GM21367 (cell line): ENCODE results near the gene LTBP1.

ENCODE experiments used
- ATAC-seq: cut with Tn5 transposase; IDR thresholded peaks from one replicate; pipeline ENCODE4 v1.9.1; 2021; ENCODE audit not compliant: unreplicated experiment

LTBP1 gene

GRCh38 chr2:33404321-33404720 is 457.6 kb downstream of the LTBP1 start:
- ATAC-seq = no peak

GRCh38 chr2:33406622-33407021 is 459.9 kb downstream of the LTBP1 start:
- ATAC-seq = no peak

GRCh38 chr2:33408109-33408508 is 461.4 kb downstream of the LTBP1 start:
- ATAC-seq = no peak

- no peak for ATAC-seq
Observed at GRCh38 chr2:33409417-33409955, 462.7 kb downstream of the LTBP1 start.

DNA sequence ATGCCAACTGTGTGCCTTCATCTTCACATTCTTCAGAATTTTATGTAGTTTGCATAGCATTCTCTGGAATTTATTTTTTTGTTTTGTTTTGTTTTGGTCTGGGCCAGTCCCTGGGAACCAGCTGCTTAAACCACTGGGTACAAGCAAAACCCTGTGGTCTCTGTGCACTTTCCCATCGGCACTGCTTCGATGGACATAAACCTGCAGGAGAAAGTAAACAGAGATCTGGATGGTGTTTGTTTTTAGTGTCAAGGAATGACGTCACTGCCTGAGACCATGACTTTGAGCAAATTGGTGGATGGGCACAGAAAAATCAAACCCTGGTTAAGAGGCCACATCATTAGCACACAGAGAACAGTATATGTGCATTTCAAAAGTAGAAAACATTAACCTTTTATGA is 465.0 kb downstream of the LTBP1 start:
- no peak for ATAC-seq

- no peak for ATAC-seq
Observed at GRCh38 chr2:33412920-33413319, 466.2 kb downstream of the LTBP1 start.

- no peak for ATAC-seq
Observed at GRCh38 chr2:33419581-33420200, 472.9 kb downstream of the LTBP1 start.

- no peak for ATAC-seq
Observed at GRCh38 chr2:33420726-33421125, 474.0 kb downstream of the LTBP1 start.

- ATAC-seq = no peak
Observed at GRCh38 chr2:33421820-33422219, 475.1 kb downstream of the LTBP1 start.

DNA sequence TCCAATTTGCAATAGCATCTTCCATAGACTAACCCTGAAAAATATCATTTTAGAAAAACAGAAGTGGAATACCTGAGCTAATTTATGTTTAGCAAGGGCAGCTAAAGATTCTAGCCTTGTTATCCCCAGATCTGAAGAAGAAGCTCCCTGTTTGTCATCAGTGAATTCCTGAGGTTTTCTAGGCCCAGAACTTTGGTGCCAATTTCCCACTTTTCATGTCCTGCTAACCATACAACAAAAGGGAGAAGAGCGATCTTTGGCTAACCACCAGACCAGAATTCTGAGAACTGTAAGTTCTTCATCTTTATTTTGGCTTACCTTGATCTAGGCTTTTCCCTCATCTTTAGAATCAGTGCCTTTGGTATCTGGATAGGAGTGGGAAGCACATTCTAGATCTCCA is 478.4 kb downstream of the LTBP1 start:
- no peak for ATAC-seq

- ATAC-seq = no peak
Observed at GRCh38 chr2:33425586-33426031, 478.9 kb downstream of the LTBP1 start.

DNA sequence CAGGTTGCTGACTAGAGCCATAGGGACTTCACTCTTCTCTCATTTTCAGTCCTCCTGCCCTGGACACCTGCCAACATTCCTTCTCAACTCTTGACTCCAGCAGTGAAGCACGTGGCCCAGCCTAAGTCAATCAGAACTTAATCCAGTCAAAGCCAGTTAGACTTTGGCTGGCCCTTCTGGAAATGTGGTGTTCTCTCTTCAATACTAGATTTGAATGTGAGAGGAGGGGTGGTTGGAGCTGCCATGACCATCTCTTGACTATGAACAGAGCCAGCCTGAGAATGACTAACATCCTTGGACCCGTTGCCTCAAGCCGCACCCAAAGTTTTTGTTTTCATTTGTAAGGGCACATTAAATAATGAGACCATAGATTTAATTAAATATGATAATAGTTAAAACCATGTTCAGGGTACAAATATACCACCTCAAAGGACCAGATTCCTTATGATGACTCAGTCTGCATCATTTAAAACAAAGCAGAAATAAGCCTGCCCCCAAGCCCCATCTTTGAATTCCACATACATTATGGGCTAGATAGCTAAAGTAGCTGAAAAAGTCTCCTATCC is 480.0 kb downstream of the LTBP1 start:
- no peak for ATAC-seq

DNA sequence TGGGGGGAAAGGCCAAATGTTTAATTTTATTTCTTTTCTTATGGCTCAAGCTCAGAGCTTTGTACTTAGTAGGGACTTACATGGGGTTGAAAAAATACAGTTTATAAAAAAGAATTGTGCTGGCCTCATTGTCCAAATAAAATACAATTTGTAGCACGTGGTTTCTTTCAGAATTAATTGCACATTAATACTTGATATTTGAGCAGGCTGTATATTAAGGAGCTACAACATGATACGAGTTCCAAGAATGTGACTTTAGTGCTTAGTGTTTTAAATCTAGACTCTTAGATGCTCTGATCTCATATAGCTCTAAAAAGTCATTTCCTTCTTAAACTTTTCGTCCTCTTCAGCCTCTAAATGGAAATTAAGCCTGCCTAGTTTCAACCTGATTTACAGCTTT is 483.3 kb downstream of the LTBP1 start:
- ATAC-seq = no peak

DNA sequence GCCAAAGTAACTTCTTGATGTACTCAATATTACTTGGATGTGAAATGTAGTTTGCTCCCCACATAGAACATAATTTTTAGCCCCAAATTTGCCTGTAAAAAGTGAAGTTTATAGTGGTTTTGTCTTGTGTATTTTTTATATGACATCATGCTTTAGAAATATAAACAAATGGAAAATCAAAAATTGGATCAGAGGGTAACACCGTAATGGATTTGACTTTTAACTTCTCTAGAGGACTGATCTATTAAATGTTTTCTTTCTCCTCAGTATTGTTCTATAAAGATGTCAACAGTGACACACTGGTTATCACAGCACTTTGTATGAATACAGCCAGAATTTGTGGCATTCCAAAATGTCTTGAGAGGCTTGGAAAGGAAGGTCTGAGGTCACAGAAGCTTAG is 484.1 kb downstream of the LTBP1 start:
- ATAC-seq = no peak

GRCh38 chr2:33432871-33433270 is 486.1 kb downstream of the LTBP1 start:
- ATAC-seq = no peak

DNA sequence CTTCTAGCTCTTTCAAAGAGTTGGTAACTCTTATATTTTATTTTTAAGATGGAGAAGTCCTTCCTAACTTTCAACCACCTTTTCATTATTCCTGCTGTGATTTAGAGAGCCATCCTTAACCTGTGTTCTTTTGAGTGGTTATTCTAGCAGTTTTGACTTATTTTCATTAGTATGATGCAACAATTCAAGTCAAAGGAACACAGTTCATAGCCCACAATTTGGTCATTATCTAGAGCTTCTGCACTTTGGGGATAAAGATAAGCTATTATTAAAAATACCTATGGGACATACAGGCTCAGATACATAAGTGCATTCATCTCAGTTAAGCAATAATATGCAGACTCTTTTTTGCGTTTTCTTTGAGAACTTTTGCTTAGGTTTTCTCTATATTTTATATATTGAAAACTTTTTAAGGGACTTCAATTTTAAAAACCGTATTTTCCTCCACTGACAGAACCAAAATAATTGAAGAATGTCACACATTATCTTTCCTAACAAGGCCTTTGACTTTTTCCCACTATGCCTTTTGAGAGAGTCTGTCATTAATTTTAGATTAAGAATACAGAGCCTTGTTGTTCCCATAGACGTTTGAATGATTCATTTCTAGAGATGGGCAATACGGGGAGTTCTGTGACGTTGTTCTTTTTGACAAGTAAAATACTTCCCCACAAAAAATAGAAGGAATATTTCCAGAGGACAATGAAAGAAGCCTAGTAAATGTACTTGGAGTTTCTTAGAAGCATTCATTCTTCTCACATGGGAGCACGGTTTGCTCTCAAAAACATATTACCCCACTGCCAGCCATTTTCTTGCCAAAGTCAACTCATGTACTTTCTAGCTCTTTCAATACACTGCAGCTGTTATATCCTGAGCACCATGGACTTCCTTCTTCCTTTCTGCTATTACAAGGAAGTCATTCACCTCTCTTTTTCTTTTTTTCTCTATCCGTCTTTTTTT is 486.8 kb downstream of the LTBP1 start:
- ATAC-seq = no peak

GRCh38 chr2:33435518-33435917 is 488.8 kb downstream of the LTBP1 start:
- ATAC-seq = no peak

GRCh38 chr2:33436083-33436482 is 489.3 kb downstream of the LTBP1 start:
- ATAC-seq = no peak

DNA sequence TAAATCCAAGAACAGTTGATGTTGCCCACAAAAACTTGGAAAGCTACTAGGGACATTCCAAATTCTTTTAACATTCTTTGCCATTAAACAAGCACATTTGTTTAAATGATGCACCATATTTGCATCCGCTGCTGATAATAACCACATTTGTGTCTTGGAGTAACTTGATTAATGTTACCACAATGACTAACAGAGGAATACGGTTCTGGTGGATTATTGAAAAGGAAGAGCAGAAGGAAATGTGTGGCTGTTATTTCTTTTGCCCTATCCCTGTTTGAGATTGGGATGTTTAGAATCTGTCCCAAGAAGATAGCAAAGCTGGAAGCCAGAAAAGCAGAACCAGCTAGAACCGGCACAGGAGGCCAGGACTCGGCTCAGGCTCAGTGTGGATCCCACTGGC is 490.5 kb downstream of the LTBP1 start:
- no peak for ATAC-seq

DNA sequence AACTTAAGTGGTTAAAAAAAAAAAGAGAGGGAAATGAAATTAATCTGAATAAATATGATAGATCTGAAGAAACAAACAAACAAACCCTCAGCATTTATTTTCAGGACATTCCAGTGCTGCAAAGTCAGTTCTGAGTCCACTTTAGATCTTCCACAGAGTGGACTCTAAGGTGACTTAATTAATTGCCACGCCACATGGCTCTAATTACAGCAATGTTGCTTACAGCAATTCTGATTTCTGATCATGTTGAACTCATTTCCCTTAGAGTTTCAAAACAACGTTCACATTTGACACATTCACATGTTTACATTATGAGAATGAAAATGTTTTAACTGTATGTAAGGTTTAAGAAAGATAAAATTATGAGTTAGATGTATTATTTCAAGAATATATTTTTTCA is 491.1 kb downstream of the LTBP1 start:
- ATAC-seq = no peak

GRCh38 chr2:33441235-33441810 is 494.6 kb downstream of the LTBP1 start:
- peak; percentile 84 for ATAC-seq
